ENCODE measurements around the gene KY. TPM values are rescaled to one million over a fixed set of nuclear protein-coding genes. Genes with fewer than 3 reads are reported as not detected.

Gene KY
- polyA plus RNA-seq, 3 donors = 0.03 to 0.09 TPM; not detected in 1

DNA sequence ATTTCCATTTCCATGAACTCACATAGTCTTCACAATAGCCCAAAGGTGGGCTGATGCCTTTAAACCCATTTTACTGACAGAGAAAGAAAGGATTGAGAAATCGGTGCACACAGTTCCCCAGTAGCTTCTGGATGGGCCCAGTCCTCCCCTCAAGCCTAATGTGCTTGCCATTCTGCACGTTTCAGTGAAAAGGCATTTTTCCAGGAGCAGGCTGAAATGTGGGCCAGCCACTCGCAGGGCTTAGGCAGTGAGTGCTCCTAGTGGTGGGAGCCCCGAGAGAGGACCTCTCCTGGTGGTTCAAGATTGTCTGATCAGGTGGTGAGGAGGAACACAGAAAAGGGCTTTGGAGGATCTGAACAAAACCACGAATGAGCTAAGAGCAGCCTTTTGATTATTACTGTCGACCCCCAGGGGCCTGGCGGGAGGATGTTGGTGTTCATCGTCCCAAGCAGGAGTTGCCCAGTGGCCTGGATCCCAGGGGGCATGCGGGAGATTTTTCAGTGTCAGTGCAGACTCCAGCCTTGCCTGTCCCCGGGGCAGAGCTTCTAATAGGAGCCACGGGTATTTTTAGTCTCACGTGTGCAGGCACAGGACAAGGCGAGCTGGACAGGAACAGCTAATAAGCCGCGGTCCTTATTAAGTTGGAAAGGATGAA is 8.7 kb upstream of the KY start:
- H3K27me3 Mint-ChIP-seq (ENCODE audit: low read depth in 3 of 3) = peaks cover 1 to 7% (median 5%) of the 10 kb centered on the region in 3 donors
- H3K4me3 Mint-ChIP-seq = no peak overlapping the region
- TF ChIP-seq, protein P1, sequence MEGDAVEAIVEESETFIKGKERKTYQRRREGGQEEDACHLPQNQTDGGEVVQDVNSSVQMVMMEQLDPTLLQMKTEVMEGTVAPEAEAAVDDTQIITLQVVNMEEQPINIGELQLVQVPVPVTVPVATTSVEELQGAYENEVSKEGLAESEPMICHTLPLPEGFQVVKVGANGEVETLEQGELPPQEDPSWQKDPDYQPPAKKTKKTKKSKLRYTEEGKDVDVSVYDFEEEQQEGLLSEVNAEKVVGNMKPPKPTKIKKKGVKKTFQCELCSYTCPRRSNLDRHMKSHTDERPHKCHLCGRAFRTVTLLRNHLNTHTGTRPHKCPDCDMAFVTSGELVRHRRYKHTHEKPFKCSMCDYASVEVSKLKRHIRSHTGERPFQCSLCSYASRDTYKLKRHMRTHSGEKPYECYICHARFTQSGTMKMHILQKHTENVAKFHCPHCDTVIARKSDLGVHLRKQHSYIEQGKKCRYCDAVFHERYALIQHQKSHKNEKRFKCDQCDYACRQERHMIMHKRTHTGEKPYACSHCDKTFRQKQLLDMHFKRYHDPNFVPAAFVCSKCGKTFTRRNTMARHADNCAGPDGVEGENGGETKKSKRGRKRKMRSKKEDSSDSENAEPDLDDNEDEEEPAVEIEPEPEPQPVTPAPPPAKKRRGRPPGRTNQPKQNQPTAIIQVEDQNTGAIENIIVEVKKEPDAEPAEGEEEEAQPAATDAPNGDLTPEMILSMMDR (IDR thresholded peaks at IDR 0.05) = no peak
- no peak overlapping the region for H2AFZ ChIP-seq (ENCODE audit: insufficient read depth, low read depth, low read length, poor library complexity, severe bottlenecking)
- 85% methylated on average over 13 of the region's 15 CpGs for WGBS (ENCODE audit: insufficient coverage)
- intact Hi-C loops (cut with micrococcal nuclease) = no loop called here
- H3K27ac ChIP-seq (ENCODE audit: low read depth in 1 of 2, low read length in 2 of 2) = no peak overlapping the region
- H3K27ac Mint-ChIP-seq = no peak overlapping the region
- no peaks in the 10 kb centered on the region for H3K36me3 ChIP-seq (replicated peaks in 1 of 2; ENCODE audit: control insufficient read depth in 1 of 2, insufficient read depth in 2 of 2, low read length in 2 of 2)
- H3K36me3 Mint-ChIP-seq = no peaks in the 10 kb centered on the region
- H3K4me3 ChIP-seq (replicated peaks in 1 of 3; ENCODE audit: low read depth in 2 of 3, low read length in 3 of 3) = no peak overlapping the region
- peaks cover 0 to 4% (median 0%) of the 10 kb centered on the region in 7 donors for H3K9me3 Mint-ChIP-seq
- H3K4me2 ChIP-seq (replicated peaks; ENCODE audit: extremely low read depth, low read length, poor library complexity, severe bottlenecking) = no peak overlapping the region
- H3K4me1 ChIP-seq (ENCODE audit: control insufficient read depth in 1 of 2, insufficient read depth in 2 of 2, low read length in 2 of 2) = no peaks in the 10 kb centered on the region
- H4K20me1 ChIP-seq (ENCODE audit: insufficient read depth, low read length) = no peaks in the 10 kb centered on the region
- no peak overlapping the region for H3K9ac ChIP-seq (ENCODE audit: insufficient read depth, low read length, poor library complexity, severe bottlenecking)
- H3K4me1 Mint-ChIP-seq = peaks cover 7% of the 10 kb centered on the region
- no peaks in the 10 kb centered on the region for H3K27me3 ChIP-seq (ENCODE audit: control insufficient read depth in 2 of 2, insufficient read depth in 2 of 2, low read length in 2 of 2)
- no peaks in the 10 kb centered on the region for H3K9me3 ChIP-seq (replicated peaks in 1 of 2; ENCODE audit: control insufficient read depth in 1 of 2, insufficient read depth in 1 of 2, low read length in 2 of 2)
- no peak for DNase-seq
- no peaks in the 10 kb centered on the region for H3K79me2 ChIP-seq (ENCODE audit: insufficient read depth, low read length)

DNA sequence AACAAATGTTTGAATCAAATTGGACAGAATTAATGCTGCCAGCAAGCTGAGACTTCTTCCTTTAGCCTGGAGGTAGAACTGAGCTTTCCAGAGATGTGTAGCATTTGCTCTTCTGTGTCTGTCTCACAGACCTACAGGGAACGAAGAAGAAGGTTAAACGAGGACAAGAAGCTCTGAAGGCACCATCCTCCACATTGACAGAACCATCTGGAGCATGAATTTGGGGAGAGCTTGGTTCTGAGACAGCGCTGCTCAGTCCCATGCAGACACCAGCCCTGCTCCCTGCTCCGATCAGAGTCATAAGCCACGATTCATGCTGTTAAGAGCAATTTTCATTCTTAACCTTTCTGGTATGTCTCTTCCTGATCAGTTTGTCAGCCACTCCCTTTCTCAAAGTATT is 7.7 kb upstream of the KY start:
- TF ChIP-seq, protein P1 (IDR thresholded peaks at IDR 0.05) = no peak
- Histone ChIP-seq H3K4me1 (ENCODE audit: control insufficient read depth in 1 of 2, insufficient read depth in 2 of 2, low read length in 2 of 2) (no peaks in the 10 kb centered on the region), H4K20me1 (ENCODE audit: insufficient read depth, low read length) (no peaks in the 10 kb centered on the region), H3K27me3 (ENCODE audit: control insufficient read depth in 2 of 2, insufficient read depth in 2 of 2, low read length in 2 of 2) (no peaks in the 10 kb centered on the region), H2AFZ (ENCODE audit: insufficient read depth, low read depth, low read length, poor library complexity, severe bottlenecking) (no peak overlapping the region), H3K9ac (ENCODE audit: insufficient read depth, low read length, poor library complexity, severe bottlenecking) (no peak overlapping the region), H3K4me3 (replicated peaks in 1 of 3; ENCODE audit: low read depth in 2 of 3, low read length in 3 of 3) (no peak overlapping the region), H3K36me3 (replicated peaks in 1 of 2; ENCODE audit: control insufficient read depth in 1 of 2, insufficient read depth in 2 of 2, low read length in 2 of 2) (no peaks in the 10 kb centered on the region), H3K79me2 (ENCODE audit: insufficient read depth, low read length) (no peaks in the 10 kb centered on the region), H3K4me2 (replicated peaks; ENCODE audit: extremely low read depth, low read length, poor library complexity, severe bottlenecking) (no peak overlapping the region), H3K9me3 (replicated peaks in 1 of 2; ENCODE audit: control insufficient read depth in 1 of 2, insufficient read depth in 1 of 2, low read length in 2 of 2) (no peaks in the 10 kb centered on the region), H3K27ac (ENCODE audit: low read depth in 1 of 2, low read length in 2 of 2) (no peak overlapping the region)
- Mint-ChIP-seq H3K4me1 (peaks cover 7% of the 10 kb centered on the region), H3K9me3 (peaks cover 0 to 4% (median 0%) of the 10 kb centered on the region in 7 donors), H3K36me3 (no peaks in the 10 kb centered on the region), H3K27ac (no peak overlapping the region), H3K4me3 (no peak overlapping the region), H3K27me3 (ENCODE audit: low read depth in 3 of 3) (peaks cover 5 to 13% (median 5%) of the 10 kb centered on the region in 3 donors)
- WGBS (ENCODE audit: insufficient coverage) = 95% methylated on average over 4 of the region's 5 CpGs
- no peak for DNase-seq
- intact Hi-C loops (cut with micrococcal nuclease) = no loop called here

All from CD14-positive monocyte (primary cell).